GM21619 (cell line): Measurements from ENCODE around the gene PUS10.
"Not testable (repeated sequence)": the region's sequence is repeated elsewhere in the genome, so short reads cannot be mapped to it uniquely, and the experiment has no call there.

Source experiments
- ATAC-seq: cut with Tn5 transposase; IDR thresholded peaks from one replicate; pipeline ENCODE4 v1.9.1; 2021; ENCODE audit not compliant: unreplicated experiment

PUS10 gene

DNA sequence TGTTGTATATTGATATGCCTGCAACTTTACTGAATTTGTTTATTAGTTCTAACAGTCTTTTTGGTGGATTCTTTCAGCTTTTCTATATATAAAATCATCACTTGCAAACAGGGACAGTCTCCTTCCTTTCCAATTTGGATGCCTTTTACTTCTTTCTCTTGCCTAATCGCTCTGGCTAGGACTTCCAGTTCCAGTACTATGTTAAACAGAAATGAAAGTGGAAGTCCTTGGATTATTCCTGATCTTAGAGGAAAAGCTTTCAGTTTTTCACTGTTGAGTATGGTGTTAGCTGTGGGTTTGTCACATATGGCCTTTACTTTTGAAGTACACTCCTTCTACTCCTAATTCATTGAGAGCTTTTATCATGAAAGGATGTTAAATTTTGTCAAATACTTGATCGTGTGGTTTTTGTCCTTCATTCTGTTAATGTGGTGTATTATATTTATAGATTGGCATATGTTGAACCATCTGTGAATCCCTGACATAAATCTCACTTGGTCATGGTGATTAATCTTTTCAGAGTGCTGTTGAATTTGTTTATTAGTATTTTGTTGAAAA lies 83.8 kb downstream of the PUS10 start:
- no peak for ATAC-seq

DNA sequence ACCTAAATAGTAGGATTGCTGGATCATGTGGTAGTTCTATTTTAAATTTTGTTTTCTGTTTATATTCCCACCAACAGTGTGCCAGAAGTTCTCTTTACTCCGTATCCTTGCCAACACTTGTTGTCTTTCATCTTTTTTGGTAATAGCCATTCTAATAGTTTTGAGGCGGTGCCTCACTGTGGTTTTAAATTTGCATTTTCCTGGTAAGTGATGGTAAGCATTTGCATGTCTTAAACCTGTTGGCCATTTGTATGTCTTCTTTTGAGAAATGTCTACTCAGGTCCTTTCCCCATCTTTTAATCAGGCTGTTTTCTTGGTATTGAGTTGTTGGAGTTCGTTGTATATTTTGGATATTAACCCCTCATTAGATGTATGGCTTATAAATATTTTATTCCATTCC lies 85.1 kb downstream of the PUS10 start:
- no peak for ATAC-seq

DNA sequence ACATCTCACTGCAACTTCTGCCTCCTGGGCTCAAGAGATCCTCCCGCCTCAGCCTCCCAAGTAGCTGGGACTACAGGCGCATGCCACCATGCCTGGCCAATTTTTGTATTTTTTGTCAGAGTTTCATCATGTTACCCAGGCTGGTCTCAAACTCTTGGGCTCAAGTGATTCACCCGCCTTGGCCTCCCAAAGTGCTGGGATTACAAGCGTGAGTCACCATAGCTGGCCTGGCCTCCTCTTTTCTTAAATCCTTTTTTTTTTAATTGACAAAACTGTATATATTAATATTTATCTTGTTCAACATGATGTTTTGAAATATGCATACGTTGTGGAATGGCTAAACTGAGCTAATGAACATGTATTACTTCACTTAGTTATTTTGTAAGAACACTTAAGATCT lies 86.0 kb downstream of the PUS10 start:
- not testable (repeated sequence) for ATAC-seq

DNA sequence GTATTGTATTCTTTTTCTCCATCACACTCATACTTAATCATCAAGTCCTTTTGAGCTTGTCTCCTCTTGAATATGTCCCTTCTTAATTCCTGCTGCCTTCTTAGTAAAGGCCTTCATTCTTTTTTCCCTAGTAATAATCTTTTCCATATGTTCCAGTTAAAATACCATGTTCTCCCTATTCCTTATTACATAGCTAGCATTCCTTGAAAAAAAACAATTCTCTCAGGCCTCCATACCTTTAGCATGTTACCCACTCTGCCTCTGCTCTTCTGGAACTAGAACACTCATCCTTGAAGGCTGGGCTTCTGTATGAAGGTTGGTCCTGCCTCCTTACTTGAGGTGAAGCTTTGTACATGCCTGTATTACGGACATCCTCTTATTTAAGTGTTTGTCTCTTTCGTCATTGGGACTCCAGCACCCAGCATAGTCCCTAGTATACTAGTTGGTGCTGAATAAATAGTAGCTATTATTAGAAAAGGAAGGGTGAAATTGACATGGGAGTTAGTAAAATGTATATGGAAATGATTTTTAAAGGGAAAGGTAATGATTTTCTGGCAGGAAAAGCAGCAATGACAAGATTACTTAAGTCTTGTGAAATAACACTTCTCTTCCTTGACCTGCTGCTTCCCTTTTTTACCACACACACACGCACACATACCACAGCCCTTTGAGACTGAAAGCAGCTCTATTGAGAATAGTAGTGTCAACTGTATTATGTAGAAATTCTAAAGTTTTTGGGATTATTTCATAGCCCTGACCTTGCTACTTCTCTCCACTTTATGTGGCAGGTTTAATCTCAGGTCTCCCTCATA lies 91.1 kb downstream of the PUS10 start:
- no peak for ATAC-seq

DNA sequence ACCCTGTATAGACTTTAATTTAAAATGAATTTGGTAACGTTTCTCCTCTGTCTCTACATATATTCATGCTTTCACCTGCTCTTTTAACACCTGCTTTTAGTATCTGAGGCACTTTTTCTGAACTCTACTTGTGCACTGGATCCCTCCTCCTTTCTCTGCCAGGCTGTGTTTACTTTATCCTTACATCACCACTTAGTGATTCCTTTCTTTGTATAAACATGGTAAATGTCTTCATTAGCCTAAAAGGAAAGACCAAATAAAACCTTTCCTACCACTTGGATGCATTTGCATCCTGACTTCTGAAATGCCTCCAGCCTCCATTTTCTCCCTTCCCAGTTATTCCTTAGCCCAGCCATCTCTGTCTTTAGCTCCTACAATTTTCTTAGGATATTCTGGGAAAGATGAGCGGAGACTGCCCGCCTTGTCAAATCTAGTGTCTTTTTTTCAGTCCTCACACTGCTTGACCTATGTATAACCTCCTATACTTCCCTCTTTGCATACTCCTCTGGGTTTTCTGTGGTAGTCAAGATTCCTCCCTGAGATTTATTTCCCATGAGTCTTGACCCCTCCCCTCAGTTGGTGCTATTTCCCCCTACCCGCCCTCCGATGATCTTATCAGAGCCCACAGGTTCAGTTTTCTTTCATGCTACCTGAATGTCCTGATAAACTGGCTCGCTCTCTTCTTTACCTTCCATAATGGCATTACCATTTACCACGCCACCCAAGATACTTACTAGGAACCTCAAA lies 91.9 kb downstream of the PUS10 start:
- no peak for ATAC-seq

DNA sequence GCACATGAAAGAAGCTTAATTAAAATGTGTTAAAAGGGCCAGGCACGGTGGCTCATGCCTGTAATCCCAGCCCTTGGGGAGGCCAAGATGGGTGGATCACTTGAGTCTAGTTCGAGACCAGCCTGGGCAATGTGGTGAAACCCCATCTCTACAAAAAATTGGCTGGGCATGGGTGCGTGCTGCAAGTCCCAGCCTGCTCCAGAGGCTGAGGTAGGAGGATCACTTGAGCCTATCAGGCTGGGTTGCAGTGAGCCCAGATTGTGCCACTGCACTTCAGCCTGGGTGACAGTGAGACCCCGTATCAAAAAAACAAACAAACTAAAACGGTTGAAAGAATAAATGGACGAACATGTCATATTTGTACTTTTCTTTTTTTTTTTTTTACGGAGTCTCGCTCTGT lies 110.7 kb downstream of the PUS10 start:
- ATAC-seq, result no peak

DNA sequence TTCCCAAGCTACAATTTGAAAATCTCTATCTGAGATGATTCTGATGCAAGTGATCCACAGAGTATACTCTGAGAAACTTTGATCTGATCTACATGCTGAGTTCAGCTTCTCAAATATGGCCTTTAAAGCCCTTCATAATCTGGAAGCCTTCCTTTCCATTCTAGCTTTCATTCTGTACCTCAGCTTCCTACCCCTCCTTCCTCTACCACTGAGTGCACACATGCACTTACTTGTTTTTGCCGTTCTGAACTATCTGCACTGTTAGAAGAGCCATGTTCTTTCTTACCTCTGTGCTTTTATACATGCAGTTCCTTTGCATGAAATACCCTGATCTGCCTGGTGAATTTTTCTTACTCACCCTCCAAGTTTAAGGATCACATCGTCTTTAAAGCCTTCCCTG lies 111.7 kb downstream of the PUS10 start:
- ATAC-seq, result no peak

DNA sequence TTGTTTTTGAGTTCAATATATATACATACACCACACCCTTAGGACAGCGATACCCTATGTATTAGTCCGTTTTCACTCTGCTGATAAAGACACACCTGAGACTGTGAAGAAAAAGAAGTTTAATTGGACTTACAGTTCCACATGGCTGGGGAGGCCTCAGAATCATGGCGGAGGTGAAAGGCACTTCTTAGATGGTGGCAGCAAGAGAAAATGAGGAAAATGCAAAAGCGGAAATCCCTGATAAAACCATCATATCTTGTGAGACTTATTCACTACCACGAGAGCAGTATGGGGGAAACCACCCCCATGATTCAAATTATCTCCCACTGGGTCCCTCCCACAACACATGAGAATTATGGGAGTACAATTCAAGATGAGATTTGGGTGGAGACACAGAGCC lies 112.2 kb downstream of the PUS10 start:
- not testable (repeated sequence) for ATAC-seq

DNA sequence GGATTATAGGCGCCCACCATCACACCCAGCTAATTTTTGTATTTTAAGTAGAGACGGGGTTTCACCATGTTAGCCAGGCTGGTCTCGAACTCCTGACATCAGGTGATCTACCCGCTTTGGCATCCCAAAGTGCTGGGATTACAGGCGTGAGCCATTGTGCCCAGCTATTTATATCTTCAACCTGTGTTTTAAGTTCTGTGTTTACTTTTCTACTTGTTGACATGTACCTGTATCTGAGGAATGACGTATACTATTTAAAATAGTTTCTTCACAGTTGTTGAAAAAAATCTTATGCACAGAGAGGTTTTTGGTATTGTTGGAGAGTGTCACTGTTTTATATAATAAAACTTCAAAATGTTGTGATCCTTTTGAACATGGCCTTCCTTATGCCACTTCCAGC lies 116.8 kb downstream of the PUS10 start:
- ATAC-seq, result not testable (repeated sequence)

DNA sequence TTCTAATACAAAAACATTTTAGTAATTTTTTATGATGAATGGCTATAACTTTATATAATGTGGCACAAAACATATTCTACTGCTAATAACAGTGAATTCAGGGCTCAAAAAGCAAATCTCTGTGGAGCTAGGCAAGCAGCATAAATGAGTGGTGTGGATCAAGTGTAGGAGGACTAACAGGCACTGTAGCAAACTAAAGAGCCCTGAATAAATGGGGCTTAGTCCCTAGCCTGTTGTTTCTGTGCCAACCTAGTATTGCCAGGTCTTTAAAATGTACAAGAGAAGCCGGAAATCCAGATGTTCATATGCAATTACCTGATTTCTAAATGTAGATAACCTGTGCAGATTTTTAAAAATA lies 118.2 kb downstream of the PUS10 start:
- ATAC-seq, result no peak

DNA sequence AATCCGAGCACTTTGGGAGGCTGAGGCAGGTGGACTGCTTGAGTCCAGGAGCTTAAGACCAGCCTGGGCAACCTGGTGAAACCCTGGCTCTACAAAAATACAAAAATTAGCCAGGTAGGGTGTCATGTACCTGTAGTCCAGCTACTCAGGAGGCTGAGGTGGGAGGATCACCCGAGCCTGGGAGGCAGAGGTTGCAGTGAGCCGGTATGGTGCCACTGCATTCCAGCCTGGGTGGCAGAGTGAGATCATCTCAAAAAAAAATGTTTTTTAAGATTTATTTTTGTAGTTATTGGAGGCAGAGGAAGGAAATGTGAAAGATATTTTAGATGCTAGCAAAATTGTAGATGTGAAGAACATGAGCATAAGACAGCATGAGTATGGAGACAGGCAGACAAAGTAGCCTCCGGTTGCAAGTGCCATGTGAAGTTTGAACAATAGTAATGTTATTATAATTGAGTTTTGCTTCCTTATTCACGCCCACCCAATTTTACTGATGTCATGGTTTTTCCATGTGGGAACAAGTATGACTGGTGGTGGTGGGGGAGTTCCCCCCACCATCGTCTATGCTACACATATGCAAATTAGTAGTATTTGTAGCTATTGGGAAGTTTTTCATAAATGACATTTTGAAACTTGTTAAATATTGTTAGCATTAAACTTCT lies 118.7 kb downstream of the PUS10 start:
- no peak for ATAC-seq

DNA sequence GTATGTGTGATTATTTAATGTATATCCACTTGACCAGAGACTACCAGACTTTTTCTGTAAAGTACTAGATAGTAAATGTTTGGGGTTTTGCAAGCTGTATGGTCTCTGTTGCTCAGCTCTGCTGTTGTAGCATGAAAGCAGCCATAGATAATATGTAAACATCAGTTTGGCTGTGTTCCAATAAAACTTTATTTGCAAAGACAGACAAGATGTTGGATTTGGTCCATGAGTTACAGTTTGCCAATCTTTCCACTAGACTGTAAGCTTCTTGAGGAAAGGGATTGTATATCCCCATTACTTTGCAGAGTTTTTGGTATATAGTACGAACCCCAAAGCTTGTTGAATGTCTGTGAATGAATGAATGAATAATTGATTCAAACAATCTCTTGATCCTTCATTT lies 119.5 kb downstream of the PUS10 start:
- no peak for ATAC-seq
